ENCODE data around the gene ZNF536.

DNA sequence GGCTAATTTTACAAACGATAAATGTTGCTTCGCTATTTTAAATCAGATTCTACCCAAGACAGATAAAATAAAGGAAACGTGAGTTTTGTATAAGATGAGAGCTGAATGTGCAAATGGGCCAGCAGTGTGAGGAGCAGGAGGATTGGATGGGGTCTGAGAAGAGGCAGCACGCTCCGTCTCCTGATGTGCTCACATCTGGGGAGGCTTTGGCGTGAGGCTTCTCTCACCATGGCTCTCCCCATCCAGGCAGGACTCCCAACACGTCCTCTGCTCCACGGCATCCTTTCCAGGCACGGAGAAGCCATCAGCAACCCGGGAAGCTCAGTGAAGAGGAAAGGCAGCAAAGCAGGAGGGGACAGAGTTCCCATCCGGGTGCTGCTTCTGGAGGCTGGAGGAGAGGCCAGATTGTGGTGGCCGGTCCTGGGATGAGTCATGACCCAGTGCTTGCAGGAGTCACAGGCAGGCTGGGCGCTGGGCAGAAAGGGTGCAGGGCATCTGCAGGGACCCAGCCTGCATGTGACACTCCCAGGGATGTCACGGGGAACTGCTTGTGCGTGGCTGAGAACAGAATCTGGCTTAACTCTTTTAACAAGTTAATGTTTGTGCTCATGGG, 47.5 kb downstream of the ZNF536 start:
- TF ChIP-seq, protein P1, sequence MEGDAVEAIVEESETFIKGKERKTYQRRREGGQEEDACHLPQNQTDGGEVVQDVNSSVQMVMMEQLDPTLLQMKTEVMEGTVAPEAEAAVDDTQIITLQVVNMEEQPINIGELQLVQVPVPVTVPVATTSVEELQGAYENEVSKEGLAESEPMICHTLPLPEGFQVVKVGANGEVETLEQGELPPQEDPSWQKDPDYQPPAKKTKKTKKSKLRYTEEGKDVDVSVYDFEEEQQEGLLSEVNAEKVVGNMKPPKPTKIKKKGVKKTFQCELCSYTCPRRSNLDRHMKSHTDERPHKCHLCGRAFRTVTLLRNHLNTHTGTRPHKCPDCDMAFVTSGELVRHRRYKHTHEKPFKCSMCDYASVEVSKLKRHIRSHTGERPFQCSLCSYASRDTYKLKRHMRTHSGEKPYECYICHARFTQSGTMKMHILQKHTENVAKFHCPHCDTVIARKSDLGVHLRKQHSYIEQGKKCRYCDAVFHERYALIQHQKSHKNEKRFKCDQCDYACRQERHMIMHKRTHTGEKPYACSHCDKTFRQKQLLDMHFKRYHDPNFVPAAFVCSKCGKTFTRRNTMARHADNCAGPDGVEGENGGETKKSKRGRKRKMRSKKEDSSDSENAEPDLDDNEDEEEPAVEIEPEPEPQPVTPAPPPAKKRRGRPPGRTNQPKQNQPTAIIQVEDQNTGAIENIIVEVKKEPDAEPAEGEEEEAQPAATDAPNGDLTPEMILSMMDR (IDR thresholded peaks at IDR 0.05) = no peak
- no peak for TF ChIP-seq EZH2 (IDR thresholded peaks at IDR 0.05; ENCODE audit: borderline replicate concordance, insufficient read depth, low read depth, low read length, poor library complexity, severe bottlenecking)

Measured in B cell (primary cell).